Effector memory CD4-positive, alpha-beta T cell (primary cell): ENCODE results near the gene ARID1A.
"Not testable (repeated sequence)": the region's sequence is repeated elsewhere in the genome, so short reads cannot be mapped to it uniquely, and the experiment has no call there.

Experiments
- DNase-seq, 3 donors: peaks; one replicate each; pipeline ENCODE4 v3.0.0-alpha.2; 2020
- H3K27ac ChIP-seq: 2 replicates; pipeline ENCODE4 v1.7.0; 2013; ENCODE audit warnings: mild to moderate bottlenecking, low read length, moderate library complexity; ENCODE audit not compliant: insufficient read depth, poor library complexity, severe bottlenecking
- H3K27me3 ChIP-seq: replicated peaks from 2 replicates; pipeline ENCODE4 v1.7.0; 2013; ENCODE audit warnings: mild to moderate bottlenecking, low read length; ENCODE audit not compliant: insufficient read depth, control insufficient read depth, poor library complexity, severe bottlenecking
- H3K36me3 ChIP-seq: 2 replicates; pipeline ENCODE4 v1.7.0; 2013; ENCODE audit warnings: mild to moderate bottlenecking, low read length, moderate library complexity; ENCODE audit not compliant: control insufficient read depth, insufficient read depth
- H3K4me1 ChIP-seq: 2 replicates; pipeline ENCODE4 v1.7.0; 2013; ENCODE audit warnings: low read length, mild to moderate bottlenecking; ENCODE audit not compliant: control insufficient read depth, insufficient read depth, poor library complexity, severe bottlenecking
- H3K4me3 ChIP-seq: 2 replicates; pipeline ENCODE4 v1.7.0; 2013; ENCODE audit warnings: low read length, low read depth, mild to moderate bottlenecking; ENCODE audit not compliant: insufficient read depth, poor library complexity, severe bottlenecking
- H3K9me3 ChIP-seq: 2 replicates; pipeline ENCODE4 v1.7.0; 2013; ENCODE audit warnings: mild to moderate bottlenecking, low read length, moderate library complexity; ENCODE audit not compliant: control insufficient read depth
- total RNA-seq, 3 donors: gene quantifications; one replicate each; lab custom pipeline; 2026; lab: John Stamatoyannopoulos, UW

ARID1A gene
- 130 to 242 (median 156) reads per million in 3 donors for total RNA-seq

- Histone ChIP-seq H3K9me3 (no peaks in the 10 kb centered on the region), H3K27ac (peak within 1 kb of the TSS; percentile 91), H3K4me3 (peak within 1 kb of the TSS; percentile 77), H3K36me3 (no peaks in the 10 kb centered on the region), H3K27me3 (no peaks in the 10 kb centered on the region), H3K4me1 (peaks cover 32% of the 10 kb centered on the region)
- peak; percentile 89 to 95 (median 91) for DNase-seq
Observed at GRCh38 chr1:26695356-26696118, at the start of gene ARID1A. ARID1A (plus strand) TSS chr1:26696015; CDS start chr1:26696404, 389 bp downstream.

- H3K4me1 ChIP-seq: no peaks in the 10 kb centered on the region
- no peak overlapping the region for H3K27ac ChIP-seq
- DNase-seq: no peak
- H3K4me3 ChIP-seq: no peak overlapping the region
- no peaks in the 10 kb centered on the region for H3K27me3 ChIP-seq
- H3K36me3 ChIP-seq: no peaks in the 10 kb centered on the region
- H3K9me3 ChIP-seq: no peaks in the 10 kb centered on the region
Observed at GRCh38 chr1:26664802-26665201, 31.0 kb upstream of the ARID1A start.

GRCh38 chr1:26666855-26667254 is 29.0 kb upstream of the ARID1A start:
- Histone ChIP-seq H3K9me3 (no peaks in the 10 kb centered on the region), H3K4me1 (no peaks in the 10 kb centered on the region), H3K27ac (no peak overlapping the region), H3K4me3 (no peak overlapping the region), H3K36me3 (no peaks in the 10 kb centered on the region), H3K27me3 (no peaks in the 10 kb centered on the region)
- no peak for DNase-seq

- H3K36me3 ChIP-seq, H3K4me3 ChIP-seq, H3K9me3 ChIP-seq, DNase-seq, H3K4me1 ChIP-seq, H3K27ac ChIP-seq, H3K27me3 ChIP-seq: not testable (repeated sequence)
Observed at GRCh38 chr1:26668106-26668786, 27.6 kb upstream of the ARID1A start.

GRCh38 chr1:26677306-26678115 is 18.3 kb upstream of the ARID1A start:
- Histone ChIP-seq H3K4me3 (no peak overlapping the region), H3K9me3 (no peaks in the 10 kb centered on the region), H3K4me1 (peaks cover 13% of the 10 kb centered on the region), H3K27me3 (no peaks in the 10 kb centered on the region), H3K36me3 (no peaks in the 10 kb centered on the region), H3K27ac (no peak overlapping the region)
- DNase-seq: peak; percentile 26 to 44 (median 28)

- no peaks in the 10 kb centered on the region for H3K9me3 ChIP-seq
- no peak for DNase-seq
- no peak overlapping the region for H3K4me3 ChIP-seq
- no peaks in the 10 kb centered on the region for H3K36me3 ChIP-seq
- peaks cover 5% of the 10 kb centered on the region for H3K4me1 ChIP-seq
- no peaks in the 10 kb centered on the region for H3K27me3 ChIP-seq
- H3K27ac ChIP-seq: no peak overlapping the region
Observed at GRCh38 chr1:26684763-26685508, 10.9 kb upstream of the ARID1A start.

- Histone ChIP-seq H3K9me3 (no peaks in the 10 kb centered on the region), H3K4me1 (peaks cover 5% of the 10 kb centered on the region), H3K27me3 (no peaks in the 10 kb centered on the region), H3K27ac (no peak overlapping the region), H3K4me3 (no peak overlapping the region), H3K36me3 (no peaks in the 10 kb centered on the region)
- DNase-seq: no peak
Observed at GRCh38 chr1:26686795-26687194, 9.0 kb upstream of the ARID1A start.

GRCh38 chr1:26689504-26689903 is 6.3 kb upstream of the ARID1A start:
- H3K36me3 ChIP-seq: no peaks in the 10 kb centered on the region
- DNase-seq: no peak
- no peak overlapping the region for H3K4me3 ChIP-seq
- no peaks in the 10 kb centered on the region for H3K27me3 ChIP-seq
- H3K4me1 ChIP-seq: peaks cover 14% of the 10 kb centered on the region
- H3K27ac ChIP-seq: no peak overlapping the region
- H3K9me3 ChIP-seq: no peaks in the 10 kb centered on the region

GRCh38 chr1:26690157-26690556 is 5.7 kb upstream of the ARID1A start:
- no peaks in the 10 kb centered on the region for H3K27me3 ChIP-seq
- DNase-seq: no peak
- H3K9me3 ChIP-seq: no peaks in the 10 kb centered on the region
- no peak overlapping the region for H3K4me3 ChIP-seq
- no peak overlapping the region for H3K27ac ChIP-seq
- H3K4me1 ChIP-seq: peaks cover 16% of the 10 kb centered on the region
- no peaks in the 10 kb centered on the region for H3K36me3 ChIP-seq
